Uterus (tissue), 2 donors: Measurements from ENCODE around the gene ATG2A.

Source experiments
- CTCF ChIP-seq, 4 experiments: fragments of 200-600 bp in 2 of 4; fragments of 450-650 bp in 2 of 4; sonication (generic) in 2 of 4; IDR thresholded peaks; one replicate each; pipeline ENCODE4 v1.5.1; 2016 to 2019; ENCODE audit warnings: antibody characterized with exemption in 4 of 4, mild to moderate bottlenecking in 2 of 4, moderate library complexity in 1 of 4
- POLR2A ChIP-seq, 2 donors: fragments of 450-650 bp; IDR thresholded peaks; one replicate each; pipeline ENCODE4 v1.6.1; 2016; ENCODE audit warnings: antibody characterized with exemption in 2 of 2, mild to moderate bottlenecking in 1 of 2, moderate library complexity in 1 of 2

- TF ChIP-seq CTCF (IDR thresholded peaks at IDR 0.05) (peak in 1 of 4 experiments; percentile 20), POLR2A (IDR thresholded peaks at IDR 0.05) (no peak)
Observed at GRCh38 chr11:64918017-64918416, 1.0 kb upstream of the ATG2A start.
